HG02884 (cell line): ENCODE measurements around the gene CHML.

Source experiments
- ATAC-seq: cut with Tn5 transposase; IDR thresholded peaks from one replicate; pipeline ENCODE4 v1.9.1; 2021; ENCODE audit warnings: mild to moderate bottlenecking, moderate library complexity; ENCODE audit not compliant: unreplicated experiment

The CHML gene

GRCh38 chr1:241622669-241623068 lies 17.5 kb downstream of the CHML start:
- ATAC-seq, result no peak

- ATAC-seq, result no peak
These were observed 22.7 kb downstream of the CHML start for GRCh38 chr1:241617426-241617825.

GRCh38 chr1:241615043-241615974 lies 24.9 kb downstream of the CHML start:
- ATAC-seq, result no peak

GRCh38 chr1:241614572-241614971 lies 25.6 kb downstream of the CHML start:
- ATAC-seq, result no peak

GRCh38 chr1:241614144-241614543 lies 26.0 kb downstream of the CHML start:
- no peak for ATAC-seq

- ATAC-seq, result no peak
These were observed 27.4 kb downstream of the CHML start for GRCh38 chr1:241612533-241613477.

GRCh38 chr1:241611736-241612135 lies 28.4 kb downstream of the CHML start:
- no peak for ATAC-seq

GRCh38 chr1:241611063-241611462 lies 29.1 kb downstream of the CHML start:
- peak; percentile 71 for ATAC-seq

GRCh38 chr1:241610056-241610815 lies 29.9 kb downstream of the CHML start:
- ATAC-seq, result no peak

- peak; percentile 40 for ATAC-seq
These were observed 31.7 kb downstream of the CHML start for GRCh38 chr1:241608379-241609033.

- no peak for ATAC-seq
These were observed 32.7 kb downstream of the CHML start for GRCh38 chr1:241607497-241607896.

GRCh38 chr1:241606544-241606943 lies 33.6 kb downstream of the CHML start:
- no peak for ATAC-seq

GRCh38 chr1:241605146-241605805 lies 34.9 kb downstream of the CHML start:
- no peak for ATAC-seq

- no peak for ATAC-seq
These were observed 36.4 kb downstream of the CHML start for GRCh38 chr1:241603731-241604245.

GRCh38 chr1:241600496-241600901 lies 39.7 kb downstream of the CHML start:
- ATAC-seq, result peak; percentile 83

- no peak for ATAC-seq
These were observed 41.9 kb downstream of the CHML start for GRCh38 chr1:241598249-241598648.

- no peak for ATAC-seq
These were observed 43.5 kb downstream of the CHML start for GRCh38 chr1:241596633-241597032.

- no peak for ATAC-seq
These were observed 47.0 kb downstream of the CHML start for GRCh38 chr1:241593186-241593585.

- ATAC-seq, result peak; percentile 79
These were observed 47.8 kb downstream of the CHML start for GRCh38 chr1:241592273-241592958.
